Astrocyte (in vitro differentiated cells and primary cell): ENCODE results near the gene SLFN5. TPM values are rescaled to one million over a fixed set of nuclear protein-coding genes. Genes with fewer than 3 reads are reported as not detected.
"Not testable (repeated sequence)": the region's sequence is repeated elsewhere in the genome, so short reads cannot be mapped to it uniquely, and the experiment has no call there.

Experiments used
- DNase-seq: peaks from one replicate; pipeline ENCODE4 v3.0.0-alpha.2; 2010; ENCODE audit warnings: low read depth
- FAIRE-seq: peaks from 2 replicates; lab custom pipeline; 2011; peaks lifted over from hg19 to GRCh38; lab: Jason Lieb, UNC
- H2AFZ ChIP-seq: 2 replicates; pipeline ENCODE4 v1.6.0; 2012; ENCODE audit warnings: low read depth, low read length, inconsistent platforms
- H3K27ac ChIP-seq: 2 replicates; pipeline ENCODE4 v1.5.1; 2011; ENCODE audit warnings: low read depth, low read length, inconsistent platforms
- H3K27me3 ChIP-seq: 2 replicates; pipeline ENCODE4 v1.6.0; 2011; ENCODE audit warnings: low read length, inconsistent platforms; ENCODE audit not compliant: insufficient read depth
- H3K36me3 ChIP-seq: 2 replicates; pipeline ENCODE4 v1.5.1; 2011; ENCODE audit warnings: low read length, inconsistent platforms; ENCODE audit not compliant: insufficient read depth
- H3K4me1 ChIP-seq: 2 replicates; pipeline ENCODE4 v1.5.1; 2011; ENCODE audit warnings: low read length, inconsistent platforms; ENCODE audit not compliant: insufficient read depth
- H3K4me2 ChIP-seq: 2 replicates; pipeline ENCODE4 v1.6.0; 2012; ENCODE audit warnings: low read length, inconsistent platforms
- H3K4me3 ChIP-seq: 2 replicates; pipeline ENCODE4 v1.5.1; 2011; ENCODE audit warnings: low read depth, mild to moderate bottlenecking, low read length, inconsistent platforms; ENCODE audit not compliant: insufficient read depth
- H3K79me2 ChIP-seq: 2 replicates; pipeline ENCODE4 v1.6.0; 2012; ENCODE audit warnings: mild to moderate bottlenecking, low read length, inconsistent platforms; ENCODE audit not compliant: insufficient read depth
- H3K9ac ChIP-seq: 2 replicates; pipeline ENCODE4 v1.6.0; 2012; ENCODE audit warnings: mild to moderate bottlenecking, low read length, inconsistent platforms
- H3K9me3 ChIP-seq: 2 replicates; pipeline ENCODE4 v1.5.1; 2012; ENCODE audit warnings: low read depth, mild to moderate bottlenecking, low read length, inconsistent platforms; ENCODE audit not compliant: insufficient read depth
- H4K20me1 ChIP-seq: 2 replicates; pipeline ENCODE4 v1.6.0; 2012; ENCODE audit warnings: low read length, inconsistent platforms; ENCODE audit not compliant: insufficient read depth
- H3K27ac Mint-ChIP-seq: one replicate; pipeline ENCODE4 v1.8.0; 2021; ENCODE audit warnings: mild to moderate bottlenecking, mixed read lengths; ENCODE audit not compliant: unreplicated experiment
- H3K27me3 Mint-ChIP-seq: one replicate; pipeline ENCODE4 v1.8.0; 2021; ENCODE audit warnings: low read depth, mixed read lengths; ENCODE audit not compliant: unreplicated experiment
- H3K36me3 Mint-ChIP-seq: one replicate; pipeline ENCODE4 v1.8.0; 2021; ENCODE audit warnings: low read depth, mixed read lengths; ENCODE audit not compliant: unreplicated experiment
- H3K4me1 Mint-ChIP-seq: one replicate; pipeline ENCODE4 v1.8.0; 2021; ENCODE audit warnings: low read depth, mixed read lengths; ENCODE audit not compliant: unreplicated experiment
- H3K4me3 Mint-ChIP-seq: one replicate; pipeline ENCODE4 v1.8.0; 2021; ENCODE audit warnings: mild to moderate bottlenecking, moderate library complexity, mixed read lengths; ENCODE audit not compliant: unreplicated experiment
- H3K9me3 Mint-ChIP-seq: one replicate; pipeline ENCODE4 v1.8.0; 2021; ENCODE audit warnings: mild to moderate bottlenecking, mixed read lengths; ENCODE audit not compliant: unreplicated experiment
- EZH2 ChIP-seq: IDR thresholded peaks from 2 replicates; pipeline ENCODE4 v1.6.1; 2012; ENCODE audit warnings: mild to moderate bottlenecking, low read length, inconsistent platforms; ENCODE audit not compliant: insufficient read depth
- total RNA-seq: library from RNA; stranded (reverse); gene quantifications from 2 replicates; pipeline ENCODE4 v1.2.1, GENCODE V29; 2021
- TF ChIP-seq, protein P1 (sequence below): IDR thresholded peaks from 2 replicates; pipeline ENCODE4 v1.5.1; 2011; ENCODE audit warnings: low read depth, mild to moderate bottlenecking, inconsistent platforms, low read length, moderate library complexity; ENCODE audit not compliant: insufficient read depth

The SLFN5 gene
- total RNA-seq, 1 donor from 2014 or later: 108 TPM

DNA sequence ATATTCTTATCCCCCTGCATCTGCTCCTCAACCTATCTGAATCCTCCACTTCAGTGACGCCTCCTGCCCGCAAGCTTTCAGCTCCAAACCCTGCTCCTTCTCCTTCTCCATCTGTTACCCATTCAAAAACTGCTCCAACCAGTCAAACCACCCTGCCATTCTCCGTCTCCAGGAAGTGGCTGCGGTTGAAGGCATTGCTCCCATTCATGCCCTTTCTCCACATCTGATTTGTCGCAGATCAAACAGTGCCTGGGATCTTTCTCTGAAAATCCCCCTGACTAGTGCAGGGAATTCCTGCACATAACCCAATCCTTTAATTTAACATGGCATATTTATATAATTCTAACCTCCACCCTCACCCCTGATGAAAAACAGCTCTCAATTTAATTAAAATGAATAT is 56.3 kb downstream of the SLFN5 start:
- H3K4me1 Mint-ChIP-seq: peaks cover 4% of the 10 kb centered on the region
- Histone ChIP-seq H3K79me2 (no peaks in the 10 kb centered on the region), H3K9me3 (peaks cover 6% of the 10 kb centered on the region), H3K4me1 (no peaks in the 10 kb centered on the region), H3K4me3 (no peak overlapping the region), H3K4me2 (no peak overlapping the region), H2AFZ (no peak overlapping the region), H3K27me3 (no peaks in the 10 kb centered on the region), H3K27ac (no peak overlapping the region), H4K20me1 (no peaks in the 10 kb centered on the region), H3K9ac (no peak overlapping the region), H3K36me3 (no peaks in the 10 kb centered on the region)
- H3K27ac Mint-ChIP-seq: no peak overlapping the region
- peaks cover 20% of the 10 kb centered on the region for H3K27me3 Mint-ChIP-seq
- DNase-seq (no peak), FAIRE-seq (no peak)
- no peak for TF ChIP-seq EZH2
- TF ChIP-seq, protein P1, sequence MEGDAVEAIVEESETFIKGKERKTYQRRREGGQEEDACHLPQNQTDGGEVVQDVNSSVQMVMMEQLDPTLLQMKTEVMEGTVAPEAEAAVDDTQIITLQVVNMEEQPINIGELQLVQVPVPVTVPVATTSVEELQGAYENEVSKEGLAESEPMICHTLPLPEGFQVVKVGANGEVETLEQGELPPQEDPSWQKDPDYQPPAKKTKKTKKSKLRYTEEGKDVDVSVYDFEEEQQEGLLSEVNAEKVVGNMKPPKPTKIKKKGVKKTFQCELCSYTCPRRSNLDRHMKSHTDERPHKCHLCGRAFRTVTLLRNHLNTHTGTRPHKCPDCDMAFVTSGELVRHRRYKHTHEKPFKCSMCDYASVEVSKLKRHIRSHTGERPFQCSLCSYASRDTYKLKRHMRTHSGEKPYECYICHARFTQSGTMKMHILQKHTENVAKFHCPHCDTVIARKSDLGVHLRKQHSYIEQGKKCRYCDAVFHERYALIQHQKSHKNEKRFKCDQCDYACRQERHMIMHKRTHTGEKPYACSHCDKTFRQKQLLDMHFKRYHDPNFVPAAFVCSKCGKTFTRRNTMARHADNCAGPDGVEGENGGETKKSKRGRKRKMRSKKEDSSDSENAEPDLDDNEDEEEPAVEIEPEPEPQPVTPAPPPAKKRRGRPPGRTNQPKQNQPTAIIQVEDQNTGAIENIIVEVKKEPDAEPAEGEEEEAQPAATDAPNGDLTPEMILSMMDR: no peak
- no peak overlapping the region for H3K4me3 Mint-ChIP-seq
- H3K36me3 Mint-ChIP-seq: peaks cover 3% of the 10 kb centered on the region
- H3K9me3 Mint-ChIP-seq: peaks cover 22% of the 10 kb centered on the region

DNA sequence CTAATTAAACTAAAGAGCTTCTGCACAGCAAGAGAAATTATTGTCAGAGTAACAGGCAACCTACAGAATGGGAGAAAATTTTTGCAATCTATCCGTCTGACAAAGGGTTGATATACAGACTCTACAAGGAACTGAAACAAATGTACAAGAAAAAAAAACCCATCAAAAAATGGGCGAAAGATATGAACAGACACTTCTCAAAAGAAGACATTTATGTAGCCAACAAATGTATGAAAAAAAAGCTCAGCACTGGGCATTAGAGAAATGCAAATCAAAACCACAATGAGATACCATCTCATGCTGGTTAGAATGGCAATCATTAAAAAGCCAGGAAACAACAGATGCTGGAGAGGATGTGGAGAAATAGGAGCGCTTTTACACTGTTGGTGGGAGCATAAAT is 66.5 kb downstream of the SLFN5 start:
- not testable (repeated sequence) for H3K36me3 ChIP-seq
- peaks cover 30% of the 10 kb centered on the region for H3K27me3 Mint-ChIP-seq

DNA sequence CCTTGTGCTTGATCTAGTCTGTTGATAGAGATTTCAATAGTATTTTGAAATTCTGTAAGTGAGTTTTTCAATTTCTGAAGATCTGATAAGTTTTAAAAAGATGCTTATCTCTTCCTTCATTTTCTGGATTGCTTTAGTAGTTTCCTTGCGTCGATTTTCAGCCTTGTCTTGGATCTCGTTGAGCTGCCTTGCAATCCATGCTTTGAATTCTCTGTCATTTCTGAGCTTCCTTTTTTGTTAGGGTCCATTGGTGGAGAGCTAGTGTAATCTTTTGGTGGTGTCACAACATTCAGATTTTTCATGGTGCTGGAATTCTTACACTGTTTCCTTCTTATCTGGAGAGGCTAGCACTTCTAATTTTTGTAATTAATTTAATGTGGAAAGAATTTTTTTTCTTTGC is 69.5 kb downstream of the SLFN5 start:
- no peaks in the 10 kb centered on the region for H3K4me1 ChIP-seq
- H3K9me3 ChIP-seq: no peaks in the 10 kb centered on the region
- H3K4me3 Mint-ChIP-seq: no peak overlapping the region
- TF ChIP-seq EZH2: no peak
- TF ChIP-seq, protein P1: no peak
- H3K36me3 ChIP-seq: no peaks in the 10 kb centered on the region
- peaks cover 9% of the 10 kb centered on the region for H3K4me1 Mint-ChIP-seq
- no peak overlapping the region for H3K4me2 ChIP-seq
- peaks cover 22% of the 10 kb centered on the region for H3K27me3 Mint-ChIP-seq
- no peak overlapping the region for H3K9ac ChIP-seq
- H4K20me1 ChIP-seq: no peaks in the 10 kb centered on the region
- DNase-seq: no peak
- no peak overlapping the region for H2AFZ ChIP-seq
- no peaks in the 10 kb centered on the region for H3K79me2 ChIP-seq
- no peak overlapping the region for H3K27ac Mint-ChIP-seq
- no peak overlapping the region for H3K4me3 ChIP-seq
- H3K9me3 Mint-ChIP-seq: peaks cover 9% of the 10 kb centered on the region
- no peak overlapping the region for H3K27ac ChIP-seq
- H3K36me3 Mint-ChIP-seq: no peaks in the 10 kb centered on the region
- peaks cover 12% of the 10 kb centered on the region for H3K27me3 ChIP-seq
- no peak for FAIRE-seq

More for the DNA sequence above, 66.5 kb downstream of the SLFN5 start:
- not testable (repeated sequence) for H3K4me1 Mint-ChIP-seq, H3K4me3 Mint-ChIP-seq, H3K4me3 ChIP-seq, H3K79me2 ChIP-seq, DNase-seq, H3K9me3 ChIP-seq, H2AFZ ChIP-seq, H3K4me1 ChIP-seq, H3K9ac ChIP-seq, H3K36me3 Mint-ChIP-seq, H3K27ac Mint-ChIP-seq, H4K20me1 ChIP-seq, H3K4me2 ChIP-seq, FAIRE-seq, H3K27ac ChIP-seq
- H3K27me3 ChIP-seq: peaks cover 12% of the 10 kb centered on the region
- peaks cover 10% of the 10 kb centered on the region for H3K9me3 Mint-ChIP-seq
